H1 (cell line): ENCODE measurements around the gene CCDC157. TPM values are rescaled to one million over a fixed set of nuclear protein-coding genes. Genes with fewer than 3 reads are reported as not detected.

ENCODE experiments used
- CTBP2 ChIP-seq: IDR thresholded peaks from 2 replicates; pipeline ENCODE4 v1.7.0; 2011; ENCODE audit warnings: borderline replicate concordance, mild to moderate bottlenecking, moderate library complexity, mixed read lengths, low read length; ENCODE audit not compliant: insufficient read depth, insufficient read length
- KDM5A ChIP-seq: fragments of 200-600 bp; IDR thresholded peaks from 2 replicates; pipeline ENCODE4 v1.7.1; 2012; ENCODE audit warnings: mild to moderate bottlenecking, low read length, inconsistent platforms, mixed read lengths
- POLR2AphosphoS5 ChIP-seq: IDR thresholded peaks from 2 replicates; pipeline ENCODE4 v1.6.1; 2011; ENCODE audit warnings: low read depth, low read length
- RAD21 ChIP-seq, 2 experiments: IDR thresholded peaks in 1 of 2; conservative IDR thresholded peaks in 1 of 2; 2 replicates each; pipeline ENCODE4 v1.6.1; 2011; ENCODE audit warnings: low read depth in 2 of 2, low read length in 2 of 2, improper control_type of control experiment in 1 of 2, inconsistent platforms in 1 of 2, mild to moderate bottlenecking in 1 of 2, moderate library complexity in 1 of 2
- SP4 ChIP-seq: IDR thresholded peaks from 2 replicates; pipeline ENCODE4 v1.6.1; 2012; ENCODE audit warnings: low read length, inconsistent platforms
- TAF1 ChIP-seq: IDR thresholded peaks from 2 replicates; pipeline ENCODE4 v1.6.1; 2011; ENCODE audit warnings: mild to moderate bottlenecking, low read depth, low read length
- polyA plus RNA-seq, 7 experiments: library from polyadenylated mRNA; depleted of rRNA in 3 of 7; stranded (reverse) in 5 of 7; unstranded in 2 of 7; fragments of >200 nt in 5 of 7; fragments of 200-250 nt in 2 of 7; gene quantifications; 1 replicate in 5 of 7; 2 replicates in 1 of 7; 4 replicates in 1 of 7; pipeline versions ENCODE4 v1.2.1 to v1.2.3, GENCODE V29; 2011 to 2013; ENCODE audit warnings: missing spikeins in 2 of 7, mixed read lengths in 2 of 7
- total RNA-seq: library from RNA; stranded (reverse); fragmentation: NEBNext Ultra II Directional; extraction: Animal tissue kit (Norgen Biotek cat#: 25700); gene quantifications from 2 replicates; pipeline ENCODE4 v1.2.1, GENCODE V29; 2021
- TF ChIP-seq, protein P1 (sequence below), 3 experiments: IDR thresholded peaks; 1 replicate in 2 of 3; 2 replicates in 1 of 3; pipeline versions ENCODE4 v1.5.1 to v1.6.1; 2011; ENCODE audit warnings: low read length in 3 of 3, mild to moderate bottlenecking in 3 of 3, inconsistent platforms in 2 of 3, low read depth in 1 of 3, moderate library complexity in 1 of 3; ENCODE audit not compliant: insufficient read depth in 1 of 3; ENCODE audit errors: control extremely low read depth in 1 of 3

CCDC157 gene
- total and polyA plus RNA-seq, 2 of the 8 experiments (the other 6 are each of a cell fraction or from before 2014, with no cell fraction given) = 4.1 to 8.4 TPM

DNA sequence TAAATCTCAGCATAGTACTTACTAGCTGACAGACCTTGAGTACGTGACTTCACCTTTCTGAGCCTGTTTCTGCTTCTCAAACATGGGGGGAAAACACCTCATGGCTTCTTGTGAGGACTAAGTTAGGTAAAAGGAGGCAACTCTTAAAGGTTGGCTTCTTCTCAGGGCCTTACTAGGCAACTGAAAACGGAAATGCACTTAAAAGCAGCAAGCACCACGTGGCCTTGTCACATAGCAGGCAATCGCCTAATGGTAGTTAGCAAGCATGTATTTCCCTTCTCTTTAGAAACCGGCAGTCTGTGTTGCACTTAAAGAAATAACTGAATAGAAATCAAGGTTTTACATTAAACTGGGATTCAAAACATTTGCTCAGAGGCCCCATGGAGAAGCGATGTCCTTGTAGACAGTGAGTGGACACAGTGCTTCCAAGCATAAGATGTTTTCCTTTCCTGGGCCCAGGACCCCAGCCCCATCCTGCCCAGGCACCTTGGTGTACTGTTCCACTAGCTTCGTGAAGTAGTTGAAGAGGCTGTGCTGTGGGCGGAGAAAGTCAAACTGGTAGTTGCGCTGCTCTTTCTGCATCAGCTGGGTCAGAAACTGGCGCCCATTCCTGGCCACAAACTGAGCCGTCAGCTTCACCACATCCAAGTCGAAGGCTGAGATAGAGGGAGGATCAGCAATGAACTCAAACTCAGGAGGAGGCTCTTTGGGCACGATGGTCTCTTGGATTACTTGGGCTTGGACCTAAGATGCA is 12.2 kb upstream of the CCDC157 start (continued):
- no peak for TF ChIP-seq CTBP2
- TF ChIP-seq, protein P1, sequence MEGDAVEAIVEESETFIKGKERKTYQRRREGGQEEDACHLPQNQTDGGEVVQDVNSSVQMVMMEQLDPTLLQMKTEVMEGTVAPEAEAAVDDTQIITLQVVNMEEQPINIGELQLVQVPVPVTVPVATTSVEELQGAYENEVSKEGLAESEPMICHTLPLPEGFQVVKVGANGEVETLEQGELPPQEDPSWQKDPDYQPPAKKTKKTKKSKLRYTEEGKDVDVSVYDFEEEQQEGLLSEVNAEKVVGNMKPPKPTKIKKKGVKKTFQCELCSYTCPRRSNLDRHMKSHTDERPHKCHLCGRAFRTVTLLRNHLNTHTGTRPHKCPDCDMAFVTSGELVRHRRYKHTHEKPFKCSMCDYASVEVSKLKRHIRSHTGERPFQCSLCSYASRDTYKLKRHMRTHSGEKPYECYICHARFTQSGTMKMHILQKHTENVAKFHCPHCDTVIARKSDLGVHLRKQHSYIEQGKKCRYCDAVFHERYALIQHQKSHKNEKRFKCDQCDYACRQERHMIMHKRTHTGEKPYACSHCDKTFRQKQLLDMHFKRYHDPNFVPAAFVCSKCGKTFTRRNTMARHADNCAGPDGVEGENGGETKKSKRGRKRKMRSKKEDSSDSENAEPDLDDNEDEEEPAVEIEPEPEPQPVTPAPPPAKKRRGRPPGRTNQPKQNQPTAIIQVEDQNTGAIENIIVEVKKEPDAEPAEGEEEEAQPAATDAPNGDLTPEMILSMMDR (IDR thresholded peaks at IDR 0.05; ENCODE audit: control extremely low read depth in 1 of 3, insufficient read depth in 1 of 3, low read depth in 1 of 3, low read length in 3 of 3) = no peak
- no peak for TF ChIP-seq KDM5A
- no peak for TF ChIP-seq POLR2AphosphoS5
- TF ChIP-seq TAF1 = no peak
- no peak for TF ChIP-seq SP4
- TF ChIP-seq RAD21 (IDR thresholded peaks at IDR 0.05 in 1 of 2, conservative IDR thresholded peaks at IDR 0.05 in 1 of 2; ENCODE audit: low read depth in 2 of 2, low read length in 2 of 2) = no peak
